GM12874 (cell line): Measurements from ENCODE around the gene TADA2A.

Experiments
- CTCF ChIP-seq: IDR thresholded peaks from 2 replicates; pipeline ENCODE4 v1.5.1; 2011; ENCODE audit warnings: low read depth, mild to moderate bottlenecking, control low read depth, low read length, moderate library complexity; ENCODE audit not compliant: insufficient read depth

The TADA2A gene

GRCh38 chr17:37513711-37514110 is 107.0 kb downstream of the TADA2A start:
- no peak for TF ChIP-seq CTCF

GRCh38 chr17:37516127-37516571 is 109.5 kb downstream of the TADA2A start:
- TF ChIP-seq CTCF, result no peak

- no peak for TF ChIP-seq CTCF
Measured at GRCh38 chr17:37517881-37518280, 111.2 kb downstream of the TADA2A start.

GRCh38 chr17:37518826-37519225 is 112.1 kb downstream of the TADA2A start:
- no peak for TF ChIP-seq CTCF

- no peak for TF ChIP-seq CTCF
Measured at GRCh38 chr17:37519251-37519985, 112.7 kb downstream of the TADA2A start.

- 0 out of 2 replicates have a peak, but pooled peaks have one; percentile 2 for TF ChIP-seq CTCF
Measured at GRCh38 chr17:37520174-37520573, 113.5 kb downstream of the TADA2A start.

- TF ChIP-seq CTCF, result no peak
Measured at GRCh38 chr17:37521821-37522220, 115.1 kb downstream of the TADA2A start.
